Cardiac muscle cell (in vitro differentiated cells and primary cell): ENCODE results near the gene PTGES. TPM values are rescaled to one million over a fixed set of nuclear protein-coding genes. Genes with fewer than 3 reads are reported as not detected.
A peak's percentile ranks its signal among the peaks of the same experiment; 100 is the strongest.
"Not testable (repeated sequence)": the region's sequence is repeated elsewhere in the genome, so short reads cannot be mapped to it uniquely, and the experiment has no call there.

Experiments
- DNase-seq, 2 donors: peaks; one replicate each; pipeline versions ENCODE4 v3.0.0 to v3.0.0-alpha.2; 2010 to 2017; ENCODE audit warnings: low read depth in 1 of 2, low spot score in 1 of 2
- H3K27ac ChIP-seq: fragments of 200-600 bp; sonication (generic); 2 replicates; pipeline ENCODE4 v1.5.1; 2016
- H3K27me3 ChIP-seq: fragments of 200-600 bp; sonication (generic); 2 replicates; pipeline ENCODE4 v1.6.0; 2016; ENCODE audit warnings: control low read depth
- H3K36me3 ChIP-seq: fragments of 200-600 bp; sonication (generic); 2 replicates; pipeline ENCODE4 v1.5.1; 2016; ENCODE audit warnings: control low read depth
- H3K4me1 ChIP-seq: fragments of 200-600 bp; sonication (generic); 2 replicates; pipeline ENCODE4 v1.8.1; 2017; ENCODE audit warnings: low read depth, mild to moderate bottlenecking, mixed run types
- H3K4me3 ChIP-seq: fragments of 200-600 bp; sonication (generic); 2 replicates; pipeline ENCODE4 v1.5.1; 2016; ENCODE audit warnings: mild to moderate bottlenecking
- H3K9me3 ChIP-seq: fragments of 200-600 bp; sonication (generic); 2 replicates; pipeline ENCODE4 v1.5.1; 2017; ENCODE audit warnings: low read depth, mild to moderate bottlenecking, control low read depth
- polyA plus RNA-seq: library from polyadenylated mRNA; unstranded; fragments of >200 nt; fragmentation: Nextera tagmentation; extraction: Ambion mirVana; gene quantifications from 2 replicates; pipeline ENCODE4 v1.2.1, GENCODE V29; 2016
- total RNA-seq: library from RNA; depleted of rRNA; stranded (reverse); fragments of >200 nt; gene quantifications from 2 replicates; pipeline ENCODE4 v1.2.3, GENCODE V29; 2016
- TF ChIP-seq, protein P1 (sequence below): IDR thresholded peaks from 2 replicates; pipeline ENCODE4 v1.5.1; 2012; ENCODE audit warnings: low read depth, mild to moderate bottlenecking, low read length

Gene PTGES
- total and polyA plus RNA-seq, 2 experiments from 2014 or later = 1.4 to 4.6 TPM

DNA sequence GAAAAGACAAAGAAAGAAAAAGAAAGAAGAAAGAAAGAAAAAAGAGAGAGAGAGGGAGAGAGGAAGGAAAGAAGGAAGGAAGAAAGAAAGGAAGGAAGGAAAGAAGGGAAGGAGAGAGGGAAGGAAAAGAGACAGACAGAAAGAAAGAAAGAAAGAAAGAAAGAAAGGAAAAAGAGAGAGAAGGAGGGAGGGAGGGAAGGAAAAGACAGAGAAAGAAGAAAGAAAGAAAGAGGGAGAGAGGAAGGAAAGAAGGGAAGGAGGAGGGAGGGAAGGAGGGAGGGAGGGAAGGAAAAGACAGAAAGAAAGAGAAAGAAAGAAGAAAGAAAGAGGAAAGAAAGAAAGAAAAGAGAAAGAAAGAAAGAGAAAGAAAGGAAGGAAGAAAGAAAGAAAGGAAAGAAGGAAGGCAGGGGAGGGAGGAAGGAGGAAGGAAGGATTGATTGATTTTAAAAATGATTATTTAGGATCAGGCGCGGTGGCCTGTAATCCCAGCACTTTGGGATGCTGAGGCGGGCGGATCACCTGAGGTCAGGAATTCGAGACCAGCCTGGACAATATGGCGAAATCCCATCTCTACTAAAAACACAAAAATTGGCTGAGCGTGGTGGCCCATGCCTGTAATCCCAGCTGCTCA lies 26.8 kb upstream of the PTGES start:
- H3K4me1 ChIP-seq = no peaks in the 10 kb centered on the region
- no peaks in the 10 kb centered on the region for H3K27me3 ChIP-seq
- no peak overlapping the region for H3K27ac ChIP-seq
- H3K36me3 ChIP-seq = no peaks in the 10 kb centered on the region
- no peak overlapping the region for H3K4me3 ChIP-seq
- H3K9me3 ChIP-seq = no peaks in the 10 kb centered on the region
- no peak for DNase-seq
- TF ChIP-seq, protein P1, sequence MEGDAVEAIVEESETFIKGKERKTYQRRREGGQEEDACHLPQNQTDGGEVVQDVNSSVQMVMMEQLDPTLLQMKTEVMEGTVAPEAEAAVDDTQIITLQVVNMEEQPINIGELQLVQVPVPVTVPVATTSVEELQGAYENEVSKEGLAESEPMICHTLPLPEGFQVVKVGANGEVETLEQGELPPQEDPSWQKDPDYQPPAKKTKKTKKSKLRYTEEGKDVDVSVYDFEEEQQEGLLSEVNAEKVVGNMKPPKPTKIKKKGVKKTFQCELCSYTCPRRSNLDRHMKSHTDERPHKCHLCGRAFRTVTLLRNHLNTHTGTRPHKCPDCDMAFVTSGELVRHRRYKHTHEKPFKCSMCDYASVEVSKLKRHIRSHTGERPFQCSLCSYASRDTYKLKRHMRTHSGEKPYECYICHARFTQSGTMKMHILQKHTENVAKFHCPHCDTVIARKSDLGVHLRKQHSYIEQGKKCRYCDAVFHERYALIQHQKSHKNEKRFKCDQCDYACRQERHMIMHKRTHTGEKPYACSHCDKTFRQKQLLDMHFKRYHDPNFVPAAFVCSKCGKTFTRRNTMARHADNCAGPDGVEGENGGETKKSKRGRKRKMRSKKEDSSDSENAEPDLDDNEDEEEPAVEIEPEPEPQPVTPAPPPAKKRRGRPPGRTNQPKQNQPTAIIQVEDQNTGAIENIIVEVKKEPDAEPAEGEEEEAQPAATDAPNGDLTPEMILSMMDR = no peak

DNA sequence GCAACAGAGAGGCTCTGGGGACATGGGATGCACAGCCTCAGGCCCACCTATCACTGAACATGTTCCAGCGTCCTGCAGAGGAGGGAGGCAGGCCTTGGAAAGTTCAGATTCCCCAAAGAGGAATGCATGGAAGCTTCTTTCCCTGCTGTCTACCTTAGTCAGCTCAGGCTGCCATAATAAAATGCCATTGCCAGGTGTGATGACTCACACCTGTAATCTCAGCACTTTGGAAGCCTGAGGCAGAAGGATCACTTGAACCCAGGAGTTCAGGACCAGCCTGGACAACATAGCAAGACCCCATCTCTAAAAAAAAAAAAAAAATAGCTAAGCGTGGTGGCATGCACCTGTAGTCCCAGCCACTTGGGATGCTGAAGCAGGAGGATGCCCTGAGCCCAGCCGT lies 25.6 kb upstream of the PTGES start:
- H3K4me1 ChIP-seq = no peaks in the 10 kb centered on the region
- H3K27me3 ChIP-seq = no peaks in the 10 kb centered on the region
- no peaks in the 10 kb centered on the region for H3K36me3 ChIP-seq
- DNase-seq = no peak
- TF ChIP-seq, protein P1 = no peak
- H3K27ac ChIP-seq = no peak overlapping the region
- H3K9me3 ChIP-seq = no peaks in the 10 kb centered on the region
- no peak overlapping the region for H3K4me3 ChIP-seq

- no peaks in the 10 kb centered on the region for H3K4me1 ChIP-seq
- DNase-seq = no peak
- TF ChIP-seq, protein P1 = no peak
- no peaks in the 10 kb centered on the region for H3K9me3 ChIP-seq
- no peaks in the 10 kb centered on the region for H3K27me3 ChIP-seq
- no peaks in the 10 kb centered on the region for H3K36me3 ChIP-seq
- H3K4me3 ChIP-seq = no peak overlapping the region
- no peak overlapping the region for H3K27ac ChIP-seq
Observed at GRCh38 chr9:129777769-129778130, 24.9 kb upstream of the PTGES start.

DNA sequence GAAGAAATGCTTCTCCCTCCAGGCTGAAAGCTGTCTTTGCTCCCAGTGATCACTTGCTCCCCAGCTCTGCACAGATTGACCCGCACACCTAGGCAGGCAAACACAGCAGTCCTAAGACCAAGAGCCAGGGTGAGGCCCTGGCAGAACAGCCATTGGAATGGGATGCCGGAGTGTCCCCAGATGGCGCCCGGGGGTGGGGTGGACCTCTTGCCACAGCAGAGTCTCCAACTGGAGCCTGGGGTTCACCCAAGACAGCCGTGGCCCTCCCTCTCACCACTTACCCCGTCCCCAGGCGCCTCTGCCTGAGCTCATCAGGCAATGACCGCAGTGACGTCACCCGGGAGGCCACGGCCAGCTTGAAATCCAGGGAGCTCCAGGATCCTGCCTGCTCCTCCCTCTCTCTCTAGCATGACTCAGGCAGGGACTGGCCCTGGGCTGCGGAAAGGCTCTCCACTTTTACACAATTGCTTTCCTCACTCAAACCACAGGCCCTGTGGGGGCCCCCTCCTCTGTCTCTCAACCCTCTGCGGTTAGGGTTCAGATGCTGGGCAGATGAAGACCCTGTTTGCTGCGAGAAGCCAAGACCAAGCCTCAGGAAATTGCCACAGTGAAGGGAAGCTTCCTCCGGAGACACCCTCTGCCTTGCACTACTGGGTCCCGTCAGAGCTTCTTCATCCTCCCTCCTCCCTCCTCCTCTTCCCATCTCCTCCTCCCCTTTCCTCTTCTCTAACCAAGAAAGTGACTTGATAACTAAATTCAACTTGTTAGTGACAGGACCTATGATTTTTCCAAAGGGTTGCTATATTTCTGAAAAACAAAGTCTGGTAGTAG lies 24.3 kb upstream of the PTGES start:
- DNase-seq = peak in 1 of 2 donors; percentile 100
- TF ChIP-seq, protein P1 = no peak
- Histone ChIP-seq H3K4me1 (no peaks in the 10 kb centered on the region), H3K27me3 (no peaks in the 10 kb centered on the region), H3K9me3 (no peaks in the 10 kb centered on the region), H3K27ac (no peak overlapping the region), H3K36me3 (no peaks in the 10 kb centered on the region), H3K4me3 (no peak overlapping the region)

DNA sequence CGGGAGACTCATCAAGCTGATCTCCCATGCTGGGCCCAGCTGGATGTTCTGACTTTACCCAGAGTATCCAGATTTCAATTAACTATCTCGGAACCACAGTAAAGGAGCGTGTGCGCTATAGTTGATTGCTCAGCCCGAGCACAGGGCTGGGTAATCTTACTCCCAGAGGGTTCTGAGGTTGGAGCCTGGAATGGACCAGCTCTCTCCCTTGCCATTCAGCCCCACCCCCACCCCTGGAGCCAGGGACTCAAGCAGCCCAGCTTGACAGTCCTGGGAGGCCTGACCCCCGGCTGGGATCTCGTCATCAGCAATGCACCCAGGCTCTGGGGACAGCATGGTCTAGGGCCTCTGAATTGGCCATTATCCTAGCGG lies 23.7 kb upstream of the PTGES start:
- no peaks in the 10 kb centered on the region for H3K27me3 ChIP-seq
- TF ChIP-seq, protein P1 = no peak
- no peaks in the 10 kb centered on the region for H3K9me3 ChIP-seq
- peak in 1 of 2 donors; percentile 76 for DNase-seq
- H3K36me3 ChIP-seq = no peaks in the 10 kb centered on the region
- H3K4me3 ChIP-seq = no peak overlapping the region
- no peak overlapping the region for H3K27ac ChIP-seq
- H3K4me1 ChIP-seq = no peaks in the 10 kb centered on the region

GRCh38 chr9:129776096-129776495 lies 23.3 kb upstream of the PTGES start:
- not testable (repeated sequence) for H3K27me3 ChIP-seq, H3K4me1 ChIP-seq, H3K36me3 ChIP-seq, H3K27ac ChIP-seq, H3K4me3 ChIP-seq, DNase-seq, H3K9me3 ChIP-seq
